K562 (cell line): ENCODE data around the gene SLC25A1. TPM values are rescaled to one million over a fixed set of nuclear protein-coding genes. Genes with fewer than 3 reads are reported as not detected.

ENCODE experiments used
- BRD4 ChIP-seq: fragments of 200-600 bp; sonication (generic); IDR thresholded peaks from 2 replicates; pipeline ENCODE4 v1.6.1; 2017; ENCODE audit warnings: inconsistent platforms
- FOXP1 ChIP-seq: sonication (generic); formaldehyde crosslinking; IDR thresholded peaks from 2 replicates; pipeline ENCODE4 v1.8.0; 2022; ENCODE audit warnings: mild to moderate bottlenecking, missing genetic modification reagents
- GABPB2 ChIP-seq: fragments of 250-450 bp; sonication (Bioruptor Pico); conservative IDR thresholded peaks from 2 replicates; pipeline ENCODE4 v1.5.1; 2021; ENCODE audit warnings: mild to moderate bottlenecking
- GMEB1 ChIP-seq: fragments of 250-450 bp; sonication (Bioruptor Pico); IDR thresholded peaks from 2 replicates; pipeline ENCODE4 v1.4.0; 2020; ENCODE audit warnings: mild to moderate bottlenecking
- HDAC2 ChIP-seq: fragments of 450-650 bp; IDR thresholded peaks from 2 replicates; pipeline ENCODE4 v1.6.1; 2016; ENCODE audit warnings: mild to moderate bottlenecking
- KDM5B ChIP-seq: fragments of 200-600 bp; sonication (generic); IDR thresholded peaks from 2 replicates; pipeline ENCODE4 v1.6.1; 2012; ENCODE audit warnings: low read depth, mild to moderate bottlenecking, moderate library complexity, low read length, control low read depth, inconsistent platforms; ENCODE audit not compliant: insufficient replicate concordance
- MYC ChIP-seq, 2 experiments: fragments of 250-450 bp in 1 of 2; sonication (Bioruptor Pico) in 1 of 2; IDR thresholded peaks; 2 replicates each; pipeline versions ENCODE4 v1.5.1 to v1.6.1; 2012 to 2021; ENCODE audit warnings: low read depth in 2 of 2, borderline replicate concordance in 1 of 2, improper control_type of control experiment in 1 of 2, low read length in 1 of 2, mild to moderate bottlenecking in 1 of 2, moderate library complexity in 1 of 2
- PYGO2 ChIP-seq: fragments of 450-650 bp; IDR thresholded peaks from 2 replicates; pipeline ENCODE4 v1.6.1; 2016; ENCODE audit warnings: mild to moderate bottlenecking, missing genetic modification characterization, moderate library complexity, missing compliant biosample characterization
- RREB1 ChIP-seq: fragments of 250-450 bp; sonication (Bioruptor Pico); IDR thresholded peaks from 2 replicates; pipeline ENCODE4 v1.4.0; 2020
- TFAP4 ChIP-seq: sonication (generic); formaldehyde crosslinking; IDR thresholded peaks from 2 replicates; pipeline ENCODE4 v1.8.0; 2022; ENCODE audit warnings: missing genetic modification reagents, mild to moderate bottlenecking, moderate library complexity, borderline replicate concordance
- XRCC3 ChIP-seq: fragments of 450-650 bp; IDR thresholded peaks from 2 replicates; pipeline ENCODE4 v1.6.1; 2017; ENCODE audit warnings: mild to moderate bottlenecking, moderate library complexity
- ZHX1 ChIP-seq: fragments of 150-350 bp; conservative IDR thresholded peaks from 2 replicates; pipeline ENCODE4 v1.6.1; 2014; ENCODE audit warnings: low read length
- ZNF449 ChIP-seq: fragments of 250-450 bp; sonication (Bioruptor Pico); IDR thresholded peaks from 2 replicates; pipeline ENCODE4 v1.8.0; 2022; ENCODE audit warnings: moderate library complexity, mild to moderate bottlenecking, inconsistent platforms
- polyA plus RNA-seq, 8 experiments: library from polyadenylated mRNA; depleted of rRNA in 4 of 8; stranded (reverse) in 5 of 8; unstranded in 3 of 8; fragments of >200 nt; fragmentation: Nextera tagmentation in 2 of 8; fragmentation: Illumina TruSeq in 1 of 8; extraction: Ambion mirVana in 2 of 8; extraction: Trizol in 1 of 8; gene quantifications; 2 replicates each; pipeline versions ENCODE4 v1.2.1 to v1.2.3, GENCODE V29; 2011 to 2014; ENCODE audit warnings: inconsistent platforms in 1 of 8, missing spikeins in 1 of 8
- total RNA-seq, 7 experiments: library from RNA; depleted of rRNA in 6 of 7; stranded (reverse); fragments of >200 nt in 6 of 7; fragmentation: Illumina TruSeq in 2 of 7; extraction: Trizol in 2 of 7; gene quantifications; 2 replicates each; pipeline versions ENCODE4 v1.2.1 to v1.2.3, GENCODE V29; 2011 to 2021; ENCODE audit warnings: low replicate concordance in 1 of 7

SLC25A1 gene
- total and polyA plus RNA-seq, 9 of the 15 experiments (the other 6 are each of a cell fraction or from before 2014, with no cell fraction given) = 11.0 to 408 (median 110) TPM

GRCh38 chr22:19178657-19179496 is at the start of gene SLC25A1 (continued):
- TF ChIP-seq TFAP4 (CRISPR knock-in tag) (no peak), KDM5B (peak; percentile 92), ZHX1 (peak; percentile 12; the same call in 1 of the 2 replicates), XRCC3 (no peak), BRD4 (peak; percentile 50; the same call in 1 of the 2 replicates), RREB1 (peak; percentile 81; the same call in 1 of the 2 replicates), HDAC2 (no peak), FOXP1 (CRISPR knock-in tag) (no peak), MYC (IDR thresholded peaks at IDR 0.05; ENCODE audit: low read depth, low read length) (peak; percentile 53), MYC (CRISPR knock-in tag; IDR thresholded peaks at IDR 0.05; ENCODE audit: borderline replicate concordance, low read depth) (peak; percentile 95), ZNF449 (CRISPR knock-in tag) (no peak), GMEB1 (CRISPR knock-in tag) (no peak; the same call in 1 of the 2 replicates), PYGO2 (tag) (no peak), GABPB2 (CRISPR knock-in tag) (peak; percentile 64)
